ENCODE results near the gene ZXDC.

Gene ZXDC

DNA sequence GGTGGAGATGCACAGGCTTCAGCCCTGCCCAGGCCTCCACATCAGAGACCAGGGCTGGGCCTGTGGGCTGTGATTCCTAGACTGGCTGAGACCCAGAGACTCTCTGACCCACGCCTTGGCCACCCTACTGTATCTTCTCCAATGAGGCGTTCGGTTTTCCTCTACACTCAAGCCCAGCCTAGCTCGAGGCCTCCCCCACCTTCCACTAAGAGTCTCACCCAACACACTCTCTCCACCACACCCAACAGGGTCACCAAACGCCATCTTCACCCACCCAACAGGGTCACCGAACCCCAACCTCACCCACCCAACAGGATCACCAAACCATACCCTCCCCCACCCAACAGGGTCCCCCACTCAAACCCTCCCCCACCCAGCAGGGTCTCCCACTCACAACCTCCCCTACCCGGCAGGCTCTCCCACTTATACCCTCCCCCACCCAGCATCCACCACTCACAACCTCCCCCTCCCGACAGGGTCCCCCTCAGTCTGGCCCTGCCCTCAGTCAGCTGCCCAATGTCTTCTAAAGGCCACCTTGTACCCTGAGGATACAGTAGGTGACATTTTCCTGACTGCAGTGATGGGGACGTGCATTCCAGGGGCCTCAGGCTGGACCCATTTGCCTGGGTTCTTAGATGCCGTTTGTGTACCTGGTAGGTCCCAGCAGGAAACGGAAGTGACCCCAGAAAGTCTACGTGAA is 60.6 kb downstream of the ZXDC start:
- DNase-seq, result no peak

DNA sequence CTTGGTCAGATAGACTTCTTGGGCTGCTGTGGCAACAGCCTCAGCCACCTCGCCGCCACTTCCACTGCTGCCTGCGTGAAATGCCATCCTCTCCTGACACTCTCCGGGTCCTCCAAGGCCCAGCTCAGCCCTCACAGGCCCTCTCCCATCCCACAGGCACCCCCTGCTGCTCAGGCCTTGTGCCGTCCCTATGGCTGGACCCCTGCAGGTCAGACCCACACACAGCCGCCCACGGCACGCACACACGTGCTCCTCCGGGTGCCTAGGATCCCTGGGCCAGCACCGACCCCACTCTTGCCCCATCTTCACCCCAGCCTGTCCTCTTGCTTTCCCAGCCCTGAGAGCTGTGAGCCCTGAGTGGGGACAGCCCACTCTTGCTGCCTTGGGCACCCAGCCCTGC is 61.3 kb downstream of the ZXDC start:
- DNase-seq, result no peak

DNA sequence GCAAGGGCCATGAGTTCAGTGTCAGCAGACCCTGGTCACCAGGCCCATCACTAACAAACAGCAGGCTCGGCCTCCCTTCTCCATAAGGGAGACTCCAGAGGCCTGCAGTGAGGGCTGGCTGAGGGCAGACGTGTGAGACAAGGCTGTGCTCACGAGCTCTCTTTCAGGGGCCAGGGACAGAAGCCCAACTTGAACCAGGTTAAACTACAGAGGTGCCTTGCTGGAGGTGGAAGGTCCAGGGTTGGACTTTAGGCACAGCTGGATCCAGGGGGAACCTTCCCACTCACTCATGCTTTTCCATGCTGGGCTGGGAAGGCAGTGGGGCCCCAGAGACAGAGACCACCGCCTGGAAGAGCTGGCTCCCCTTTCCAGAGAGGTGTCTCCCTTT is 62.0 kb downstream of the ZXDC start:
- DNase-seq, result no peak

GRCh38 chr3:126412841-126413692 is 62.6 kb downstream of the ZXDC start:
- DNase-seq, result no peak

DNA sequence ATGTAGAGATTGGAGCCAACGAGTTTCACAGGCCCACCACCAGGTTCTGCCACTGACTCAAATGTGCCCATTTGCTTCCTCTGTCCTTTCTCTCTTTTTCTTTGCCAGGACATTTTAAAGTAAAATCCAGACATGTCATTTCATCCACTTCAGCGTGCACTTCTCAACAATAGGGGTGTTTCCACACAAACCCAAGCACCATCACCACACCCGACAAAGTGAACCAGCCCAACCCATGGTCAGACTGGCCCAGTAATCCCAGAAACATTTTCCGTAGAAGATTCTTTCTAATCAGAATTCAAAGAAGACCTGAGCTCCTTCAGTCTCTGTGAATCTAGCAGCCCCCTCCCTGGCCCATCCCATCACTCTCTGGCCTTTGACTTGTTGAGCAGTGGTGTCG is 67.6 kb downstream of the ZXDC start:
- no peak for DNase-seq

GRCh38 chr3:126407412-126408044 is 68.2 kb downstream of the ZXDC start:
- no peak for DNase-seq

- DNase-seq, result no peak
These were observed 69.0 kb downstream of the ZXDC start for GRCh38 chr3:126406389-126407296.

- DNase-seq, result no peak
These were observed 72.9 kb downstream of the ZXDC start for GRCh38 chr3:126402666-126403302.

DNA sequence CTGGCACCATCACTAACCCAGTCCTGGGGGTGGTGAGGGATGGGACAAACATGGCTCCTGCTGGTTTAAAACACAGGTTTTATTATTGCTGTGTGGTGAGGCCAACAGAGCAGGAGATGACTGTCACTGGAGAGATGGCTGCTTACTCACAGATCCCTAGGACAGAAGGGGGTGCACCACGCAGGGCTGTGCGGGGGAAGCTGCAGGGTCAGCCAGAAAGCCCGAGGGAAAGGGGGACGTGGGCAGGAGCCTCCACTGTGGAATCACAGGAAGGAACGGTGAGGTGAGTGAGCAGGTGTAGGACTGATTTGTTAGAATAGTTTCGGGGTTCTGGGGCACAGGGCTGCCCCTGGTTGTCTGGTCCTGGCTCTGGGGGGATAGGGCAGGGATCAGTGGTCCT is 73.5 kb downstream of the ZXDC start:
- no peak for DNase-seq

GRCh38 chr3:126401611-126402160 is 74.0 kb downstream of the ZXDC start:
- DNase-seq, result no peak

DNA sequence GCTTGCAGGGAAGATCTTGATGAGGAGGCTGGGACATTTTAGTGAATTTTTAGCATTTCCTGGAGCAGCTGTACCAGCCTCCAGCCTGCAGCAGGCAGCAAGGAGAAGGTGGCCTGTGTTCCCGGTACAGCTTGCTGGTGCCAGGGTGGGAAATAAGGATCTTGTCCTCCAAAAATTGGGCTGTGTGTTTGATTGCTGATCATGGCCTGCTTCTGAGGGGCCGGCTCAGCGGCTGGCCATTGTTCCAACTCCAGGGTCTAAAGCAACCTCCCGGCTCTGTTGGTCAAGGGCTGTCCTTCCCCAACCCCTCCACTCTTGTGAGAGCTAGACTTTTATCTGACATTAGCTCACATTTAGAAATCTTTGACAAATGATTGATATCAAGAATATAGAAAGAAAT is 75.9 kb downstream of the ZXDC start:
- DNase-seq, result no peak

GRCh38 chr3:126399351-126399735 is 76.3 kb downstream of the ZXDC start:
- no peak for DNase-seq

- no peak for DNase-seq
These were observed 77.0 kb downstream of the ZXDC start for GRCh38 chr3:126398423-126399350.

DNA sequence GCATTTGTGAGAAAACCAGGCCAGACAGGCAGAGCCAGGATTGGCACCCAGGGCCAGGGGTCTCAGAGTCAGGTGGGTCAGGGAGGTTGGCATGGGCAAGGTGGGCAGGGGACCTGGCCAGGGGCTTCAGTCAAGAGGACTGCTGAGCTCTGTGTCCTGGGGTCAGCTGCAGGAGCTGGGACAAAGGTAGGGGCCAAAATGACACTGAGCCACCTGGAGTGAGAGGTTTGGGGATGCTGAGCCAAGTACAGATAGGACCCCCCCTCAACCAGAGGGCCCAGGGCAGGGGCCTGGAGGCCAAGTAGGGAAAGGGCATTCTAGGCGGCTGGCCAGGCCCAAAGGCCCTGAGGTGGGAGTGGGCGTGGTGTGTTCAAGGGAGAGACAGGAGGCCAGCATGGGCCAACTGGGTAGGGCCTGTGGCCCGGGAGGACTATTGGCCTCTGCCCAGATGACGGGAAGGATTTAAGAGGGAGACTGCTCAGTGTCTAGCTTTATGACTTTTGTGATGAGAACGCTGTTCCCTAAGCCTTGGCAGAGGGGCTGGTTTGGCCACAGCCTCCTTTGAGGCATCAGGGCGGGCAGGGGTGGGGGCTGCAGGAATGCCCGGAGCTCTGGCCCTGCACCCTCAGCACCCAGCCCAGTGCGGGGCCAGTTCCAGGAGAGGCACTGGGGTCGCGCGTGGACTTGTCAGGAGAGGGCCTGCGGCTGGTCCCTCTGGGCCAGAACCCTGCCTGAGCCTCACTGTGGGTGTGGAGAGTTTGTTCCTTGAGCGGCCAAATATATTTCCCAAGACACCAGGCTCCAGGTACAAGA is 77.9 kb downstream of the ZXDC start:
- DNase-seq, result no peak

- DNase-seq, result no peak
These were observed 79.2 kb downstream of the ZXDC start for GRCh38 chr3:126396536-126396935.

GRCh38 chr3:126395846-126396513 is 79.7 kb downstream of the ZXDC start:
- DNase-seq, result no peak

GRCh38 chr3:126394977-126395321 is 80.7 kb downstream of the ZXDC start:
- DNase-seq, result no peak

GRCh38 chr3:126394179-126394976 is 81.3 kb downstream of the ZXDC start, which contains the start of gene CFAP100:
Gene CFAP100 (plus strand): TSS chr3:126394909. CDS start chr3:126396001, 1,092 bp downstream.
- no peak for DNase-seq

All from T-helper 2 cell (primary cell).